Mesenteric fat pad (tissue), 1 donor: Measurements from ENCODE around the gene MICU2. TPM values are rescaled to one million over a fixed set of nuclear protein-coding genes. Genes with fewer than 3 reads are reported as not detected.

Source experiments
- DNase-seq: peaks from one replicate; pipeline ENCODE4 v3.0.0-alpha.2; 2020; ENCODE audit warnings: low spot score
- total RNA-seq: library from RNA; stranded (reverse); fragmentation: NEBNext Ultra II Directional; extraction: Animal tissue kit (Norgen Biotek cat#: 25700); gene quantifications from one replicate; pipeline ENCODE4 v1.2.1, GENCODE V29; 2021
- donor health status: DM: yes; HTN: yes; CAD: no.

Gene MICU2
- total RNA-seq, 1 donor from 2014 or later, result 28.8 TPM

GRCh38 chr13:21546372-21546771 is 57.6 kb downstream of the MICU2 start:
- DNase-seq, result no peak

GRCh38 chr13:21544515-21544914 is 59.5 kb downstream of the MICU2 start:
- no peak for DNase-seq

- no peak for DNase-seq
Observed at GRCh38 chr13:21542563-21542962, 61.4 kb downstream of the MICU2 start.

- DNase-seq, result no peak
Observed at GRCh38 chr13:21541980-21542379, 62.0 kb downstream of the MICU2 start.

GRCh38 chr13:21541271-21541670 is 62.7 kb downstream of the MICU2 start:
- no peak for DNase-seq

GRCh38 chr13:21539687-21540086 is 64.3 kb downstream of the MICU2 start:
- DNase-seq, result no peak

GRCh38 chr13:21538753-21539152 is 65.2 kb downstream of the MICU2 start:
- DNase-seq, result no peak

- no peak for DNase-seq
Observed at GRCh38 chr13:21538280-21538679, 65.7 kb downstream of the MICU2 start.

- no peak for DNase-seq
Observed at GRCh38 chr13:21537105-21537504, 66.9 kb downstream of the MICU2 start.

GRCh38 chr13:21534760-21535159 is 69.2 kb downstream of the MICU2 start:
- DNase-seq, result no peak

GRCh38 chr13:21531455-21531854 is 72.5 kb downstream of the MICU2 start:
- DNase-seq, result no peak

- no peak for DNase-seq
Observed at GRCh38 chr13:21530656-21531055, 73.3 kb downstream of the MICU2 start.

- DNase-seq, result no peak
Observed at GRCh38 chr13:21529146-21529893, 74.7 kb downstream of the MICU2 start.

- no peak for DNase-seq
Observed at GRCh38 chr13:21528616-21529015, 75.4 kb downstream of the MICU2 start.

- no peak for DNase-seq
Observed at GRCh38 chr13:21526707-21527540, 77.0 kb downstream of the MICU2 start.

GRCh38 chr13:21522847-21523246 is 81.1 kb downstream of the MICU2 start:
- DNase-seq, result no peak

GRCh38 chr13:21522130-21522529 is 81.8 kb downstream of the MICU2 start:
- no peak for DNase-seq

GRCh38 chr13:21518617-21519144 is 85.3 kb downstream of the MICU2 start:
- DNase-seq, result no peak

GRCh38 chr13:21517576-21517975 is 86.4 kb downstream of the MICU2 start:
- no peak for DNase-seq

- no peak for DNase-seq
Observed at GRCh38 chr13:21516805-21517204, 87.2 kb downstream of the MICU2 start.

GRCh38 chr13:21511849-21512248 is 92.1 kb downstream of the MICU2 start:
- DNase-seq, result no peak

GRCh38 chr13:21504379-21504778 is 99.6 kb downstream of the MICU2 start:
- DNase-seq, result no peak
